ENCODE data around the gene PSMA5. TPM values are rescaled to one million over a fixed set of nuclear protein-coding genes. Genes with fewer than 3 reads are reported as not detected.

Gene PSMA5
- total RNA-seq, 1 donor from 2014 or later = 23.1 TPM

DNA sequence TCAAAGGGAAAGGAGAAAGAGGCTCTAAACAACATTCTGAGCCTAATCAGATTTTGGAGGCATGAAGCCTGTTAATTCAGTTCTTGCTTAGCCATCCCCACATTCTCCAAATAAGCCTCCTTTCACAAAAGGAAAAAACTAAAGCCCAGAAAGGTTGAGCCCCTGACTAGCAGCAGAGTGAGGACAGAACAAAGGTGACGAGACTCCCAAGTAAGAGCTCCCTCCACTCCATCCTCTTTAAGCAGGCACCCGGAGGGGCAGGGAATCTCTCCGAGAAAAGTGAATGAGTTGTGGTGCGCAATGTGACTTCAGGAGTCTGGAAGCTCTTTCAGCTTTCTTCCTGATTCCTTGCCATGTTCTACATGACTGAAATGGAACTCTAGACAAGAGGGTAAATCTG is 76.1 kb downstream of the PSMA5 start:
- no peaks in the 10 kb centered on the region for H3K27me3 ChIP-seq
- no peak for TF ChIP-seq POLR2A (IDR thresholded peaks at IDR 0.05)
- TF ChIP-seq, protein P1, sequence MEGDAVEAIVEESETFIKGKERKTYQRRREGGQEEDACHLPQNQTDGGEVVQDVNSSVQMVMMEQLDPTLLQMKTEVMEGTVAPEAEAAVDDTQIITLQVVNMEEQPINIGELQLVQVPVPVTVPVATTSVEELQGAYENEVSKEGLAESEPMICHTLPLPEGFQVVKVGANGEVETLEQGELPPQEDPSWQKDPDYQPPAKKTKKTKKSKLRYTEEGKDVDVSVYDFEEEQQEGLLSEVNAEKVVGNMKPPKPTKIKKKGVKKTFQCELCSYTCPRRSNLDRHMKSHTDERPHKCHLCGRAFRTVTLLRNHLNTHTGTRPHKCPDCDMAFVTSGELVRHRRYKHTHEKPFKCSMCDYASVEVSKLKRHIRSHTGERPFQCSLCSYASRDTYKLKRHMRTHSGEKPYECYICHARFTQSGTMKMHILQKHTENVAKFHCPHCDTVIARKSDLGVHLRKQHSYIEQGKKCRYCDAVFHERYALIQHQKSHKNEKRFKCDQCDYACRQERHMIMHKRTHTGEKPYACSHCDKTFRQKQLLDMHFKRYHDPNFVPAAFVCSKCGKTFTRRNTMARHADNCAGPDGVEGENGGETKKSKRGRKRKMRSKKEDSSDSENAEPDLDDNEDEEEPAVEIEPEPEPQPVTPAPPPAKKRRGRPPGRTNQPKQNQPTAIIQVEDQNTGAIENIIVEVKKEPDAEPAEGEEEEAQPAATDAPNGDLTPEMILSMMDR (IDR thresholded peaks at IDR 0.05) = no peak
- no peak for TF ChIP-seq POLR2AphosphoS5 (IDR thresholded peaks at IDR 0.05; ENCODE audit: insufficient read depth in 1 of 2, low read depth in 1 of 2)
- no peak overlapping the region for H3K4me3 ChIP-seq
- H3K4me1 ChIP-seq = no peaks in the 10 kb centered on the region
- no peak overlapping the region for H3K27ac ChIP-seq
- intact Hi-C loops (cut with DNase I) = no loop called here
- no peak for DNase-seq (ENCODE audit: extremely low spot score in 2 of 2)
- H3K36me3 ChIP-seq = no peaks in the 10 kb centered on the region
- no peaks in the 10 kb centered on the region for H3K9me3 ChIP-seq

Other genes starting within 250 kb of the PSMA5 start
- 135 TPM for gene SARS1, start 212.5 kb downstream of the PSMA5 start, total RNA-seq
- gene CELSR2, start 176.9 kb downstream of the PSMA5 start, total RNA-seq = 38.5 TPM
- gene PSRC1, start 143.3 kb downstream of the PSMA5 start, total RNA-seq = 5.4 TPM
- gene MYBPHL, start 119.4 kb downstream of the PSMA5 start, total RNA-seq = not detected
- 30.7 TPM for gene SORT1, start 28.5 kb downstream of the PSMA5 start, total RNA-seq
- gene SYPL2, start 40.1 kb upstream of the PSMA5 start, total RNA-seq = 1.5 TPM
- gene ATXN7L2, start 57.5 kb upstream of the PSMA5 start, total RNA-seq = 4.9 TPM
- gene CYB561D1, start 67.6 kb upstream of the PSMA5 start, total RNA-seq = 8.3 TPM
- gene AMIGO1, start 83.3 kb upstream of the PSMA5 start, total RNA-seq = 6.4 TPM
- gene GPR61, start 113.4 kb upstream of the PSMA5 start, total RNA-seq = not detected
- 4.9 TPM for gene GNAI3, start 122.2 kb upstream of the PSMA5 start, total RNA-seq
- gene GNAT2, start 193.2 kb upstream of the PSMA5 start, total RNA-seq = not detected
- gene AMPD2, start 193.4 kb upstream of the PSMA5 start, total RNA-seq = 38.5 TPM
- gene GSTM4, start 229.7 kb upstream of the PSMA5 start, total RNA-seq = 36.1 TPM
- 130 TPM for gene GSTM2, start 241.6 kb upstream of the PSMA5 start, total RNA-seq

Measured in vagina (tissue), 2 donors.